GM23248 (cell line): ENCODE measurements around the gene MRPS7.

Source experiments
- EZH2 ChIP-seq: fragments of 200-600 bp; sonication (generic); IDR thresholded peaks from 2 replicates; pipeline ENCODE4 v1.6.1; 2018; ENCODE audit warnings: antibody characterized with exemption, mild to moderate bottlenecking; ENCODE audit not compliant: insufficient read depth, poor library complexity, severe bottlenecking
- EZH2phosphoT487 ChIP-seq: fragments of 200-600 bp; sonication (generic); IDR thresholded peaks from 2 replicates; pipeline ENCODE4 v1.6.1; 2018; ENCODE audit warnings: antibody characterized with exemption, moderate library complexity, mild to moderate bottlenecking, low read depth; ENCODE audit not compliant: insufficient read depth

GRCh38 chr17:75313941-75314551 is 52.4 kb downstream of the MRPS7 start:
- TF ChIP-seq EZH2phosphoT487 (no peak), EZH2 (no peak)
